Suprapubic skin (tissue), 4 donors: ENCODE data around the gene ADAD1. TPM values are rescaled to one million over a fixed set of nuclear protein-coding genes. Genes with fewer than 3 reads are reported as not detected.

Experiments
- DNase-seq, 2 donors: peaks; one replicate each; pipeline ENCODE4 v3.0.0-alpha.2; 2019; ENCODE audit warnings: low spot score in 2 of 2
- H3K27ac ChIP-seq: fragments of 200-600 bp; sonication (generic); one replicate; pipeline ENCODE4 v1.5.1; 2019
- H3K27me3 ChIP-seq: fragments of 200-600 bp; sonication (generic); one replicate; pipeline ENCODE4 v1.5.1; 2019
- H3K36me3 ChIP-seq: fragments of 200-600 bp; sonication (generic); one replicate; pipeline ENCODE4 v1.5.1; 2019
- H3K4me1 ChIP-seq: fragments of 200-600 bp; sonication (generic); one replicate; pipeline ENCODE4 v1.5.1; 2019
- H3K4me3 ChIP-seq: fragments of 200-600 bp; sonication (generic); one replicate; pipeline ENCODE4 v1.5.1; 2019; ENCODE audit warnings: mild to moderate bottlenecking
- H3K9me3 ChIP-seq: fragments of 200-600 bp; sonication (generic); one replicate; pipeline ENCODE4 v1.5.1; 2019
- CTCF ChIP-seq, 2 donors: fragments of 200-600 bp in 1 of 2; fragments of 450-650 bp in 1 of 2; sonication (generic) in 1 of 2; IDR thresholded peaks; one replicate each; pipeline ENCODE4 v1.5.1; 2016 to 2019; ENCODE audit warnings: antibody characterized with exemption in 2 of 2, mild to moderate bottlenecking in 1 of 2, moderate library complexity in 1 of 2
- EP300 ChIP-seq: sonication (generic); formaldehyde crosslinking; IDR thresholded peaks from one replicate; pipeline ENCODE4 v1.6.1; 2017; ENCODE audit warnings: antibody characterized with exemption
- POLR2A ChIP-seq, 2 donors: fragments of 450-650 bp; IDR thresholded peaks; one replicate each; pipeline ENCODE4 v1.6.1; 2017; ENCODE audit warnings: antibody characterized with exemption in 2 of 2, mild to moderate bottlenecking in 2 of 2, moderate library complexity in 2 of 2
- POLR2AphosphoS5 ChIP-seq, 3 donors: sonication (generic); formaldehyde crosslinking; IDR thresholded peaks; one replicate each; pipeline ENCODE4 v1.6.1; 2017; ENCODE audit warnings: antibody characterized with exemption in 3 of 3
- WGBS: methylation state at CpG from one replicate; pipeline ENCODE4 v1.1.5; 2018; 5-methylcytosine and 5-hydroxymethylcytosine counted together
- total RNA-seq, 4 donors: library from RNA; depleted of rRNA; stranded (reverse); fragments of >200 nt; gene quantifications; one replicate each; pipeline ENCODE4 v1.1.0, GENCODE V29; 2016

ADAD1 gene
- total RNA-seq, 4 donors from 2014 or later: not detected

DNA sequence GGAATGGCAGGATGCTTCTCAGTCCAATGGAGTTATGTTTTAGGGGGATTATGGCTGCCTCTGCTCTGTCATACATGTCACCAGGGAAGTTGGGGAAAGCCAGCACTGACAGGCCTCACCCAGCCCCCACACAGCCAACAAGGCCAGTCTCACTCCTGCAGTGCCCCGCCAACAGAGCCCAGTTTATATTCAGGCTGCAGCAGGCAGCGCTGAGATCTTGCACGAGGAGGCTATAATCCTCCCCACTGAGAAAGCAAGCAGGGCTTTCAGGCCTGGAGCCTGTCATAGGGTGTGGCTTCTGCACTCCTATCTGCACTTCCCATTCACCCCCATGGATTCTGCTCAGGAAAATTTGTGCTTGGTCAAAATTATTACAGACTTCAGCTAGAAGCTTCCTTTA lies 25.1 kb downstream of the ADAD1 start:
- H3K36me3 ChIP-seq: no peaks in the 10 kb centered on the region
- H3K27ac ChIP-seq: no peak overlapping the region
- no peak overlapping the region for H3K4me3 ChIP-seq
- no CpG with 5 or more reads among the region's 3 CpGs for WGBS
- H3K27me3 ChIP-seq: no peaks in the 10 kb centered on the region
- no peaks in the 10 kb centered on the region for H3K4me1 ChIP-seq
- no peak for DNase-seq
- no peaks in the 10 kb centered on the region for H3K9me3 ChIP-seq
- TF ChIP-seq POLR2A (IDR thresholded peaks at IDR 0.05) (no peak), EP300 (no peak)

GRCh38 chr4:122412547-122412946 lies 33.7 kb downstream of the ADAD1 start:
- TF ChIP-seq POLR2A (IDR thresholded peaks at IDR 0.05) (no peak), POLR2AphosphoS5 (IDR thresholded peaks at IDR 0.05) (no peak), CTCF (IDR thresholded peaks at IDR 0.05) (no peak), EP300 (no peak)
- no peak overlapping the region for H3K27ac ChIP-seq
- no peak overlapping the region for H3K4me3 ChIP-seq
- DNase-seq: no peak
- no peaks in the 10 kb centered on the region for H3K9me3 ChIP-seq
- no peaks in the 10 kb centered on the region for H3K4me1 ChIP-seq
- H3K27me3 ChIP-seq: no peaks in the 10 kb centered on the region
- H3K36me3 ChIP-seq: no peaks in the 10 kb centered on the region
- 50% methylated on average over 3 of the region's 3 CpGs for WGBS

DNA sequence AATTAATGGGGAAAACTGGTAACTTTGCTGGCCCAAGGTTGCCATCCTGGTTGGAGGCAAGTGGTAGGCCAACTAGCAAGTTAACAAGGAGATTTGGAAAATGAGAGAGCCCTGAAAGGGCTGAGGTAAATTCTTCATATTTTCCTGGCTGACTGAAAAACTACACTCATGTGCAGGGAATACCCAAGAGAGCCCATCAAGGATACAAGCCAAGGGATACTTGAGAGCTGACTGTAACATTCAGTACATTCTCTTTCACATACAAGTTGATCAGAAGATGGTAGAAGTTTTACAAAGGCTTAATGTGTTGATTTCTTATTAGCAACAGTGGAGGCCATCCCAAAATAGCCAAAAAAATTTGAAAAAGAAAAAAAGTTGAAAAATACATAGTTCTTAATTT lies 44.4 kb downstream of the ADAD1 start:
- H3K9me3 ChIP-seq: peaks cover 6% of the 10 kb centered on the region
- H3K36me3 ChIP-seq: no peaks in the 10 kb centered on the region
- H3K4me1 ChIP-seq: no peaks in the 10 kb centered on the region
- H3K27me3 ChIP-seq: no peaks in the 10 kb centered on the region
- no peak for DNase-seq
- H3K4me3 ChIP-seq: no peak overlapping the region
- no peak overlapping the region for H3K27ac ChIP-seq
- no peak for TF ChIP-seq POLR2AphosphoS5 (IDR thresholded peaks at IDR 0.05)
- TF ChIP-seq CTCF (IDR thresholded peaks at IDR 0.05): no peak
- no peak for TF ChIP-seq EP300
- TF ChIP-seq POLR2A (IDR thresholded peaks at IDR 0.05): no peak

- H3K36me3 ChIP-seq: no peaks in the 10 kb centered on the region
- no peaks in the 10 kb centered on the region for H3K4me1 ChIP-seq
- H3K4me3 ChIP-seq: no peak overlapping the region
- TF ChIP-seq POLR2A (IDR thresholded peaks at IDR 0.05) (no peak), POLR2AphosphoS5 (IDR thresholded peaks at IDR 0.05) (no peak), EP300 (no peak), CTCF (IDR thresholded peaks at IDR 0.05) (no peak)
- no peak for DNase-seq
- no peaks in the 10 kb centered on the region for H3K9me3 ChIP-seq
- no peak overlapping the region for H3K27ac ChIP-seq
- no peaks in the 10 kb centered on the region for H3K27me3 ChIP-seq
- 52% methylated on average over 5 of the region's 5 CpGs for WGBS
These were observed 52.5 kb downstream of the ADAD1 start for GRCh38 chr4:122431351-122431750.

DNA sequence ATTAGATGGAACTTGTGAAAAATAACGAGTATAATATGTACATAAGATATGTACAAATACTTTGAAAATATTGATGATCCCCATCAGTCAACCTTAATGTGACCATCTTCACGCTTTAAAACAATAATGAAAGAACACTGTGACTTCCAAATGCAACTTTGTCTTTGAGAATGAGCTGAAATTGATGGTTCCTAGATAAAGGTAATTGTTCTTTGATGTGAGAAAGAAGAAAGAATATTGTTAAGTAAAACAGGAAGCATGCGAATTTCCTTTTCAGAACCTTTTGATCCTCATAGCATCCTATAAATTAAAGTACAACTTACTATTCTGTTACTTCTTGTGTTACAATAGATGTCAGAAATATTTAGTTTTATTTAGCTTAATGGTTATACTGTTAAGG lies 55.5 kb downstream of the ADAD1 start:
- H3K27ac ChIP-seq: no peak overlapping the region
- H3K27me3 ChIP-seq: no peaks in the 10 kb centered on the region
- no peak for DNase-seq
- no peak overlapping the region for H3K4me3 ChIP-seq
- H3K4me1 ChIP-seq: no peaks in the 10 kb centered on the region
- 53% methylated on average over 3 of the region's 3 CpGs for WGBS
- TF ChIP-seq POLR2AphosphoS5 (IDR thresholded peaks at IDR 0.05) (no peak), POLR2A (IDR thresholded peaks at IDR 0.05) (no peak)
- no peaks in the 10 kb centered on the region for H3K9me3 ChIP-seq
- H3K36me3 ChIP-seq: no peaks in the 10 kb centered on the region

GRCh38 chr4:122450847-122451246 lies 72.0 kb downstream of the ADAD1 start:
- TF ChIP-seq CTCF (IDR thresholded peaks at IDR 0.05) (no peak), POLR2A (IDR thresholded peaks at IDR 0.05) (no peak), EP300 (no peak), POLR2AphosphoS5 (IDR thresholded peaks at IDR 0.05) (no peak)
- Histone ChIP-seq H3K4me3 (no peak overlapping the region), H3K27ac (no peak overlapping the region), H3K27me3 (no peaks in the 10 kb centered on the region), H3K36me3 (no peaks in the 10 kb centered on the region), H3K4me1 (no peaks in the 10 kb centered on the region), H3K9me3 (no peaks in the 10 kb centered on the region)
- no peak for DNase-seq
